GM21825 (cell line): ENCODE data around the gene RIPPLY2.

Experiments used
- ATAC-seq: cut with Tn5 transposase; IDR thresholded peaks from one replicate; pipeline ENCODE4 v1.9.1; 2021; ENCODE audit warnings: mild to moderate bottlenecking, moderate library complexity; ENCODE audit not compliant: unreplicated experiment

Gene RIPPLY2

DNA sequence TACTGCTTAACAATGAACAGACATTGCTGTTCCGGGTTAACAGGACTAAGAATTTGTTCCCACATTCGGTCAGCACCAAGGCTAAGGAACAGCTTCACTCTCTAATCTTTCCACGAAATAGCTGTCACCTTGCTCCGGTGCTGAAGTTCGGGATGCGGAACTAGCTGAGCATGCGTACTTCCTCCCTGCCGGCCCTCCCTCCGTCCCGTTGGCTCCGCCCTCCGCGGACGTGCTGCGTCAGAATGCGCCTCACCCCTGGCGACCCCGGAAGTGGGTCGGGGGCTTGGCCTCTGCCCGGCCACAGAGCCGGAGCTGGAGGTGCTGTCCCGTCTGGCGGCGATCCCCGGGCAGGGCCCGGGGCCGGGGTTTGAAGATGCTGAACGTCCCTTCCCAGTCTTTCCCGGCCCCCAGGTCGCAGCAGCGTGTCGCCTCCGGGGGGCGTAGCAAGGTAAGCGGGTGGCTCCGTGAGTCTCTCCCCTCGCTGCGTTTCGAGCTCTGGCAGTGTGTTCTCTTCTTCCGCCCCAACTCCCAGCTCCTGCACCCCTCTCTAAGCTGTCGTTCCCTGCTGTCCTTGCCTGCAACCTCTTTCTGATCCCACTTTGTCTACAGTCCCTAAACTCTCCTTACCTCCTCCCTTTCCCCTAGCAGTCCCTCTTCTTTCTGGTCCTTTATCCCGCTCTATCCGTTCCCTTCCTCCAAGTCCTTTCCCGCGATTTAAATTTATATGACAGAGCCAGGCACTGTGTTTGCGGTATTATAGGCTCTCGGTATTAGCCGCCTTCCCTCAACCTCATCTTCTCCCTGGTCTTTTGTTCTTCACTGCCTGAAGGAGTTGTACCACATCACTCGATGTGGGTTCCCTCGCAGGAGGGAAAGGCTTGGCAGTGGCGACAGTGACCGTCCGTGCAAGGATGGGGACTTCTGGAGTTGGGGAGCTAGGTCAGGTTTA, 6.5 kb downstream of the RIPPLY2 start, which contains the start of gene CYB5R4:
TSS of gene CYB5R4 (plus strand) at position 280 of the 949 bp plus-strand sequence. CDS start at position 374, 94 bp downstream.
- ATAC-seq, result peak; percentile 98

DNA sequence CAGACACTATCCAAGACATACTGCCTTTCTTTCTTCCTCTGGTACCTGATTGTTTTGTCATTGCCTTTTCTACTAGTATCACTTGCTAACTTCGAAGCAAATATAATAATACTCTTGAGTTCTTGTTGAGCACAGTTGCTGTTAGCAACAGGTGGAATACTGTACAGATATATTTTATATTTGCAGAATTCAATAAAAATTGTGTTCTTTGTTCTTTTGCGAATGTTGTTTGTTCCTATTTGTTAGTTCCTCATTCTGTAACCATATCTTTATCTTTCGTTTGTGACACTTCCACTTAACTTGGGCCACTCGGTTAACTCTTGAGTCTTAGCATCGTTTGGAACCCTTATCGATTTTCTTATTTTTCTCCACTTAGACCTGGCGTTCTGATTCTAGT, 7.2 kb downstream of the RIPPLY2 start:
- no peak for ATAC-seq

DNA sequence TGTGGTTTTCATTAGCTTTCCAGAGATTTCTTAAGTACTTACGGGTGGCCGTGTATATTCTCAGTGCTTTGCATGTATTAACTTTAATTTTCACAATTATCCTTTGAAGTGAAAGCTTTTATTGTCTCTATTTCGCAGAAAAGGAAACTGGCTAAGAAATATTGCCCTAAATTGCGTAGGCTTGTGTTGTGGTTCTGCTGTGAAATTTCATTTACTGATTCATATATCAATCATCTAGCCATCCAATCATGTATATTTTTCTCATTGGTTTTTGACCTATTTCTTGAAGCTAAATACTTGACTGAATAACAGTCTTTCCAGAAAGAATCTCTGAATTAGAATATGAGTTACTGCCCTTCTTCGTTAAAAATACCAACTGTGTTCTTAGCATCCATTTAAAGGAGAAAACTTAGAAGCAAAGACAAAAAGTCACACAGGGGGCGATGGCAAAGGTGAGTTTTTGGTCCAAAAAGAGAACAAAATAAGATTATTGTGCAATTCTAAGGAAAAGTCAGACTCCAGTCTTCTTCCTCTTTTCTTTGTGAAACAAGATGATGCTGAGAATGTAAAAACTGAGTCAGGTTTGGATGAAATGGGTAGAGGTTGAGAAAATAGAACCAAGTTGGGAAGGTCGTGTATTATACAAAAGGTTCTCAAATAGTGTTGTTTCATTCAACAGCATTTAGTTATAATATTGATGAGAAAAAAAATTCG, 7.8 kb downstream of the RIPPLY2 start:
- ATAC-seq, result no peak

- no peak for ATAC-seq
Measured at GRCh38 chr6:83862776-83863471, 9.8 kb downstream of the RIPPLY2 start.

DNA sequence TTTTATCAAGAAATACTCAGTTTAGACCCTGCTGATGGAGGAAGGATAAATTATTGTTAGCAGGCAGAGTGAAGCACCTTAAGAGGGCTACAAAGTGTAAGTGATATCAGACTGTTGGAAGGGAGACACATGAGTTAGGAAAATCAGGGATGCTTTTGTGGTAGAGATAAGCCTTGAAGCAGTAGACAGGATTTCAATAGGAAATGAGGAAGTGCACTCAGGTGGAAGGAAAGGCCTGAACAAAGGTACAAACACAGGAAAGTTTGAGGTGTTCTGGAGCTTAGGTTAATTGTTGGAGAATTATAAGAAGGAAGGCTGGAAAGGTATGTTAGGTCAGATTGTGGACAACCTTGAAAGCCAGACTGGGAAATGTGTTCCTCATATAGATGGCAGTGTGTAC, 13.9 kb downstream of the RIPPLY2 start:
- ATAC-seq, result no peak

DNA sequence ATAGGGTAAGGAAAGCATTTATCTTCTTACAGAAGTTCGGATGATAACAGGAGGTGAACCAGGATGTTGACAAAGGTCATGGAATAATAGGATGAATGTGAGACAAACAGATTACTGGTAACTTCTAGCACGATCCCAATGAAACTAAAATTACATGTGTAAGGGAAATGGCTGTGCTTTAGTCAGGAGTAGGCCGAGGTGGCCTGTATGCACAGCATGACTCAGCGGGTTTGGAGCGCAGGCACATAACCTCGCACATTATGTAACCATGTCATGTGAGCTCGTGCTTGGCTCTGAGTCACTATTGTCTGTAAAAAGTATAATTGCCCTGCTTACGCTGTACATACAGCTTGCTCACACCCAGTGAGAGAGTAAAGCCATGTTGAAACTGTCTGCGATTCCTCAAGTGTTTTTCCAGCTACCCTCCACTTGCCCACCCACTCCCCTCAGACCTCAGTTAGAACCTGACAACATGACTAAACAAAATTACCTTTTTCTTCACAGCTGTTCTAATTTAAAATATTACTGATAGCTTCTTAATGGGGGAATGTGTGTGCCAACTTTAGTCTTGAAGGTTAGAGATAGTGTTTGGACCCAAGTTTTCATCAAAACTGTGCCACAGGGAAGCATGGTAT, 14.5 kb downstream of the RIPPLY2 start:
- no peak for ATAC-seq

GRCh38 chr6:83868639-83869038, 15.5 kb downstream of the RIPPLY2 start:
- ATAC-seq, result no peak

- no peak for ATAC-seq
Measured at GRCh38 chr6:83870649-83871048, 17.5 kb downstream of the RIPPLY2 start.

DNA sequence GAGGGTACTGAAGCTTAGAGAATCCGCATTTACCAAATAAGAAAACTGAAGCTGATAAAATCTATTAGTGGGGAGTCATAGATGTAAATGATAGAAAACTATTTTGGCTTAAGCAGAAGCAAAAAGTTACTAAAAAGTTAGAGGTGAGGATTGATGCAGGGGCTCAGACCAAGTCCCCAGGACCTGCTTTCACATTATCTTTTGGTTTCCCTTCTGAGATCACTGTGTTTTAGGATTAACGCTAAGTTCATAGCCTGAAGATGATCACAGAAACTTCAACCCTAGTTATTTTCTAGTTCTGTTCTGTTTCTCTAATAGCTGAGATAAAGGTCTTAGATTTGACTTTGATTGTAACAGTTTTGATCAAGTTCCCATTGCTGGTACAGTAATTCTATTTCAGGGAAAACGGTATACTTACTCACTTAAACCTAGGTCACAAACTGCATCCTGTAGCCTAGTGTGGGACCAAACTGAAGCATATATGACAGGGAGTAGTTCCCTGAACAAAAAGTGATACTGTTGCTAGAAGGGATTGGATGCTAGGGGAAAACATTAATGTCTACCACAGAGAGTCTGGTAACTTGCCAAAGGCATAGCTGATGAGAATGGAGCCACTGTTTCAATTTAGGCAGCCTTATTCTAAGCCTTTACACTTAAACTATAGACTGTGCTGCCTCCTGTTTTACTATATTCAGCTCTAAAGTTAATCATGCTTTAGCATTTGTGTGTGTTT, 19.4 kb downstream of the RIPPLY2 start:
- ATAC-seq, result no peak

GRCh38 chr6:83873869-83874268, 20.7 kb downstream of the RIPPLY2 start:
- no peak for ATAC-seq

DNA sequence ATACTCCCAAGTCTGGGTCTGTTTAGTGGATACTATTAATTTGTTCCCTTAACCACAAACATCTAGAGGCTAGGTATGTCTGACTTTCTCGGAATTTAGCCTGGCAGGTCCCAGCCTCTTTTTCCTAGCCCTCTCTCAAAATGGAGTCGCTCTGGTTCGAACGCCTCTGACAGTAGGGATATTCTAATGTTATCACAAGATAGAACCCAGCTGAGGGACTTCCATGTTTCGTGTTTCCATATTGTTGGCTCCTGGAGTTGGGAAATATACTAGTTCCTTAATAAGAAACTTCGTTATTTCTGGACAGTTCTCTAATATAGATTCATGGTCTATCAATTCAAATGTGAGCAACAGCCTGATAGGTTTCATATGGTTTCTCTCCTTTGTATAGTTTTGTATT, 22.7 kb downstream of the RIPPLY2 start:
- ATAC-seq, result no peak

DNA sequence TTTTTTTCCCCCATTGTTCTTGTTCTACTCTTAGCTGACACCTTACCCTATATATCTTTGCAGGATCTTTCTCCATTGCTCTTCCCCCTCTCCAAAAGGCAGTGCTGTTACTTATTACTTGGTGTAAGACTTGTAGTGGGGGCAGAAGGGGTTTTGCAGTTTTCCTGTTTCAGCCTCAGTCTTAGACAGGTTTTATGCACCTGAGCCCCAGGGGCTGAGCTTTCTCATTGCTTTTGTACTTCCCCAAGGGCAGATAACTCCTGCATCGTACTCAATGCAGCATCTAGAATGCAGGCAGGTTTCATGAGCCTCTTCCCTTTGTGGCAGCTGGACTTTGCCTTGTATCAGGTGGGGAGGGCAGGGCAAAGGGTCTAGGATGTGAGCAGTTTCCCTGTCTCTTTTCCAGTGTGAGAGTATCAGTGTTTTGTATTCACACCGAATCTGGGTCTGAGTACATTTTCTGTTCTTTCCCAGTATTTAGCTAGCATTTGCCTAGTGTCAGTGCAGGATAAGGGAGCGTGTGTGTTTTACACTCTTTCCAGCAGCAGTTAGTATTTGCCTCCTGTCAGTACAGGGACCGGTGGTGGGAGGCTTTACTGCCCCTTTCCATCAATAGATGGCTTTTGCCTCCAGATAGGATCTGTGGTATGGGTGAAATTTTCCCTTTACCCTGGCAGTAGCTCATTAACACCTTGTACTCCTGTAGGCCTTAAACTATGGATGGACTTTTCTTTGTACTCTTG, 25.9 kb downstream of the RIPPLY2 start:
- ATAC-seq, result no peak

GRCh38 chr6:83879746-83880145, 26.6 kb downstream of the RIPPLY2 start:
- ATAC-seq, result no peak

DNA sequence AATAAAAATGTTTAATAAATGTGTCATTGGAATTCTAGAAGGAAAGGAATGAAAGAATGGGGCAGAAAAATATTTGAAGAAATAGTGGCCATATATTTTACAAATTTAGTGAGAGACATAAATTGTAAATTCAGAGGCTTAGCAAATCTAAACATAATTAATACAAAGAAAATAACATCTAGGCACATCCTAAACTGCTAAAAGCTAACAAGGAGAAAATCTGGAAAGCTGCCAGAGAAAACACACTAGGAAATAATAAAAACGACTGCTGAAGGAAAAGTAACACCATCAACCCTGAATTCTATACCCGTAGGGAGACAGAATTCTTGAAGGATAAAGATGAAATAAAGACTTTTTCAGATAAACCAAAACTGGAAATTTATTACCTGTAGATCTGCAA, 30.1 kb downstream of the RIPPLY2 start:
- ATAC-seq, result no peak

DNA sequence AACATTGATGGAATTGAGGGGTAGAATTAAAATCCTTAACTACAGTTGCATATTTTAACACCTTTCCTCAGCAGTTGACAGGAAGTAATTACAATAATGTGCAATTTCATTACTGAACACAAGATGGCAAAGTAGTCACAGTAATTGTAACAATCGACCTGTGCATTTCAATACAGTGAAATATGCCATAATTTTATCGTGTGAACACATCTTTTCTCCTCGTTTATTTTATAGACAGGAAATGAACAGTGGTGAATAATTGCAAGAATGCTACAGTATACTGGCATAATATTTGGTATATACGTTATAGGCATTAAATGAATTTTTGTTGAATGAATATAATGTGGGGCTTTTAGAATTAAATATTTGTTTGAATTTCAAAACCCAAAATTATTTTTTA, 31.4 kb downstream of the RIPPLY2 start:
- peak; percentile 76 for ATAC-seq

GRCh38 chr6:83885984-83886383, 32.8 kb downstream of the RIPPLY2 start:
- no peak for ATAC-seq

DNA sequence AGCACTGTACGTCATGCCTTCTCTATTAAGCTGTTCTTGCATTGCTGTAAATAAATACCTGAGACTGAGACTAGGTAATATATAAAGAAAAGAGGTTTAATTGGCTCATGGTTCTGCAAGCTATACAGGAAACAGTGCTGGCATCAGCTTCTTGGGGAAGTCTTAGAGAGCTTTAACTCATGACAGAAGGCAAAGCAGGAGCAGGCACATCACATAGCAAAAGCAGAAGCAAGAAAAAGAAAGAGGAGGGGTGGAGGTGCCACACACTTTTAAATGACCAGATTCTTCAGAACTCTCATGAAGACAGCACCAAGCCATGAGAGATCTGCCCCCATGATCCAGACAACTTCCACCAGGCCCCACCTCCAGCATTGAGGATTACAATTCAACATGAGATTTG, 36.5 kb downstream of the RIPPLY2 start:
- ATAC-seq, result no peak

- ATAC-seq, result no peak
Measured at GRCh38 chr6:83890520-83890919, 37.4 kb downstream of the RIPPLY2 start.

- ATAC-seq, result no peak
Measured at GRCh38 chr6:83891586-83891985, 38.4 kb downstream of the RIPPLY2 start.

- no peak for ATAC-seq
Measured at GRCh38 chr6:83893024-83893423, 39.9 kb downstream of the RIPPLY2 start.
